Epithelial cell of esophagus (primary cell): ENCODE measurements around the gene RAD51B.

Experiments
- DNase-seq: peaks from one replicate; pipeline ENCODE4 v3.0.0; 2010; ENCODE audit warnings: low read depth
- H3K4me3 ChIP-seq: 2 replicates; pipeline ENCODE4 v1.5.1; 2011; ENCODE audit warnings: mild to moderate bottlenecking, low read length, control low read depth
- CTCF ChIP-seq: IDR thresholded peaks from 2 replicates; pipeline ENCODE4 v1.5.1; 2011; ENCODE audit warnings: low read depth, mild to moderate bottlenecking, low read length, control low read depth, inconsistent platforms; ENCODE audit not compliant: insufficient read depth; ENCODE audit errors: missing control alignments

RAD51B gene

GRCh38 chr14:68539241-68539737 is 719.7 kb downstream of the RAD51B start:
- DNase-seq: no peak
- no peak overlapping the region for H3K4me3 ChIP-seq
- no peak for TF ChIP-seq CTCF

GRCh38 chr14:68539789-68540188 is 720.2 kb downstream of the RAD51B start:
- TF ChIP-seq CTCF: no peak
- no peak for DNase-seq
- H3K4me3 ChIP-seq: no peak overlapping the region

GRCh38 chr14:68541178-68541896 is 721.8 kb downstream of the RAD51B start:
- TF ChIP-seq CTCF: no peak

GRCh38 chr14:68542346-68542745 is 722.8 kb downstream of the RAD51B start:
- no peak overlapping the region for H3K4me3 ChIP-seq
- DNase-seq: peak; percentile 54
- no peak for TF ChIP-seq CTCF

More at GRCh38 chr14:68541178-68541896, 721.8 kb downstream of the RAD51B start:
- no peak overlapping the region for H3K4me3 ChIP-seq
- no peak for DNase-seq

- DNase-seq: no peak
- TF ChIP-seq CTCF: no peak
- H3K4me3 ChIP-seq: no peak overlapping the region
Observed at GRCh38 chr14:68543516-68543915, 723.9 kb downstream of the RAD51B start.

- peak; percentile 97 for DNase-seq
- no peak for TF ChIP-seq CTCF
- H3K4me3 ChIP-seq: no peak overlapping the region
Observed at GRCh38 chr14:68544081-68544892, 724.7 kb downstream of the RAD51B start.

GRCh38 chr14:68546839-68547238 is 727.3 kb downstream of the RAD51B start:
- peak; percentile 98 for DNase-seq
- H3K4me3 ChIP-seq: peak overlapping the region; percentile 38
- TF ChIP-seq CTCF: no peak
